NCI-H1105 (cell line): Measurements from ENCODE around the gene FAM184B.

ENCODE experiments used
- DNase-seq: peaks from one replicate; lab custom pipeline; 2025; lab: John Stamatoyannopoulos, UW

FAM184B gene

DNA sequence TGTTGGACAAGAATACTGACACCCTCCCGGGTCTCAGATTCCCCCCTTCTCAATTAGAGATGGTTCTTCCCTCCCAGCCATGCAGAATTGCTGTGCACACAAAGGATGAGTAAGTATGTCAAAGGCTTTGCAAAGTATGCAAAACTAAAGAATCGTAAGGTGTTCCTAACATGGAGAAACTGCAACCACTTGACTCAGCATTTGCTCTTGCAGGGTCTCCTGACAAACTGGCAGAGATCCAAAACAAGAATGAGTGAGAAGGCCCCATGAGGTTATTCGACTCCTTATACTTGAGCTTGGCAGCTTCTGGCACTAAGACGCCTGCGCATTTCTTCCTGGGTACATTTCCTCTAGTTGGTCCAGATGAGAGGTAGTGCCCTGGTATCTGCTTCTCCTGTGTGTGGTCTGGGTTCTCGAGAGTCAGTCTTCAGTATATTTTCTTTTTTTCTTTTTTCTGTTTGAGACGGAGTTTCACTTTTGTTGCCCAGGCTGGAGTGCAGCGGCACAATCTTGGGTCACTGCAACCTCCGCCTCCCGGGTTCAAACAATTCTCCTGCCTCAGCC, 8.2 kb downstream of the FAM184B start:
- DNase-seq: no peak

DNA sequence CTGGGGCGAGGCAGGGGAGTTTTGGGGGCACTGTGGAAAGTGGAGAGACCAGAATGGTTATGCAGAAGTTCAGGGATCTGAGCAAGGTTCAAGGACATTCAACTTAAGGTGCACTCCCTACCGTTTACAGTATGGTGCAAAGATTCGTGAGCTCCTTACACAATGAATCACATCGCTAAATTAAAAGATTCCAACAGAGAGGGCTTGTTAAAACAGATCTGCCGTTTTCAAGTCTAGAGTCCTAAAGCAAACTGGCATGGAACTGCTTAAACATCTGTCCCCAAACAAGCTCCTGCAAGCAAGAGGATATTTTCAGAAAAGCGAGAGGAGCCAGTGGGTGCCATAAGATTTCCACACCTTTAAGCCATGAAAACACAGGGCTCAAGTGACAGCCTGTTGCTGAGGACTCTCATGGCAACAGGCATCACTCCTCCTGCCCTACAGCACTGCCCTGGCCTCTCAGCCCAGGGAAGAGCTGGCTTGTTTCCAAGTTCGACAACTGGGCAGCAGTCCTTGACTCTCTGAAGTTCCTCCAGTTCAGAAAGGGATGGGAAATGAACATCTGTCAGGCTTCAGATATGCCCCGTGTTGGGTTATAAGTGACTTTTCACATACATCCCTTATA, 10.0 kb downstream of the FAM184B start:
- DNase-seq: no peak

DNA sequence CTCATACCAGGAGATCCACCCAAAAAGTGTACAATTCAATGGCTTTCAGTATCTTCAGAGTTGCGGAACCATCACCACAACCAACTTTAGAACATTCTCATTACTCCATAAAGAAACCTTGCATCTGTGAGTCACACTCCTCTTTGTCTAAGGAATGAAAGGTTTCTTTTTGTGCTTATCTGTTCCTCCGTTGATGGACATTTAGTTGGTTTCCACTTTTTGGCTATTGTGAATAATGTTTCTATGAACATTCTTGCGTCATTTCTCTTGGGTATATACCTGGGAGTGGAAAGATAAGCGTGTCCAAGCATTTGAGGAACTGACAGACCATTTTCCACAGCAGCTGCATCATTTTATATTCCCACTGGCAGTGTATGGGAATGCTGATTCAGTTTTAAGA, 10.6 kb downstream of the FAM184B start:
- DNase-seq: no peak

DNA sequence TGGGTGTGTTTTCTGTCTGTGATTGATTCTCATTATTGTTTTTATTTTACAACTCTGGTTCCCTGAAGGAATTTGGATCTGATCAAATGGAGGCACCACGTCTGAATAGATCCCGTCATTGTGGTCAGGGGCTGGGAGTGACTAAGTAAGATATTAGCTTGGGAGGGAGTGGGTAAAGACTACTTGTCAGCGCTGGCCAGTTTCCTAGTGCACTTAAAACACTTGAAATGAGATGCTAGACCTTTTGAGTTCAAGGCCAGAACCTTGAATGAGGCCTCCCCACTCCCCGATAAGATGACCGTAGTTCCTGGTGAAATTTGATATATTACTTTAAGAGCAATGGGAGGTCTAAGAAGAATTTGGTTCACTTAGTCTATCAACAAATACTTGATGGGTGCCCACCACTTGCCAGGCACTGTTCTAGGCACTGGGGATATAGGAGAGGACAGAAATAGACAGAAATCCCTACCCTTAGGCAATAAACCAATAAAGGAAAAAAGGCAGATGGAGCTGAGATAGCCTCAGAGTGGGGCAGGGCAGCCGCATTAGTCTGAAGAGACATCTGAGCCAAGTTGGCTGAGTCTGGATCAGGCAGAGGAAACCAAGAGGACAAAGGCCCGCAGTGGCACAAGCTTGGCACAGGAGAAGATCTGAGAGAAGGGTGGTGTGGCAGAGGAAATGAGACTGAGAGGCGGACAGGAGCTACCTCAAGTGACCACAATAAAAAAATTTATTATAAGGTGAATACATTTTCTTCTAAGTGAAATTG, 11.8 kb downstream of the FAM184B start:
- DNase-seq: no peak

DNA sequence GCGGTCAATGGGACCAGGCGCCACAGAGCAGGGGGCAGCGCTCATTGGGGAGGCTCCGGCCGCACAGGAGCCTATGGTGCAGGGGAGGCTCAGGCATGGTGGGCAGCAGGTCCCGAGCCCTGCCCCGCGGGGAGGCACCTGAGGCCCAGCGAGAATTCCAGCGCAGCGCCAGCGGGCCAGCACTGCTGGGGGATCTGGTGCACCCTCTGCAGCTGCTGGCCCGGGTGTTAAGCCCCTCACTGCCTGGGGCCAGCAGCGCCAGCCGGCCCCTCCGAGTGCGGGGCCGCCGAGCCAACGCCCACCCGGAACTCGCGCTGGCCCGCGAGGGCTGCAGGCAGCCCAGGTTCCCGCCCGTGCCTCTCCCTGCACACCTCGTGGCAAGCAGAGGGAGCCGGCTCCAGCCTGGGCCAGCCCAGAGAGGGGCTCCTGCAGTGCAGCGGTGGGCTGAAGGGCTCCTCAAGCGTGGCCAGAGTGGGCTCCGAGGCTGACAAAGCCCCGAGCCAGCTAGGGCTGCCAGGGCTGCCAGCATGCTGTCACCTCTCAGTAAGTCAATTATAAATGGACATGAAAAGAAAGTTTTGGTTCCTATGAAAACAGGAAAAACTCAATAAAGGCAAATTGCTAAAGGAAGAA, 14.5 kb downstream of the FAM184B start:
- DNase-seq: no peak

DNA sequence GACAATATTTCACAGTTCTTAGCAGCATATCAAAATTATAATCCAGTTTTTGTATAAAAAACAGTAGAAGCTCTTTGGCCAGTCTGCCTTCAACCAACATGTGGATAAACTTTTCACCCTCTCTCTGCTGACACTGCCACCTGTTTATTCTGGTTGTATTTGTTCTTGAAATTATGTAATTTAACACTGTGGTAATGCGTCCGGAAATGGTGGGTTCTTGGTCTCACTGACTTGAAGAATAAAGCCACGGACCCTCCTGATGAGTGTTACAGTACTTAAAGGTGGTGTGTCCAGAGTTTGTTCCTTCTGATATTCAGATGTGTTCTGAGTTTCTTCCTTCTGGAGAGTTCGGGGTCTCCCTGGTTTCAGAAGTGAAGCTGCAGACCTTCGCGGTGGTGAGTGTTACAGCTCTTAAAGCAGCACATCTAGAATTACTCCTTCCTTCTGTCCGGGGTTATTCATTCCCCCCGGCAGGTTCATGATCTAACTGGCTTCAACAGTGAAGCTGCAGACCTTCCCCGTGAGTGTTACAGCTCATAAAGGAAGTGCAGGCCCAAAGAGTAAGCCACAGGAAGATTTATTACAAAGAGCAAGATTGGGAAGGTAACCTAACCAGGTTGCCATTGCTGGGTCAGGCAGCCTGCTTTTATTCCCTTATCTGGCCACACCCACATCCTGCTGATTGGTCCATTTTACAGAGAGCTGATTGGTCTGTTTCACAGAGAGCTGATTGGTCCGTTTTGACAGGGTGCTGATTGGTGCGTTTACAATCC, 15.7 kb downstream of the FAM184B start:
- no peak for DNase-seq

DNA sequence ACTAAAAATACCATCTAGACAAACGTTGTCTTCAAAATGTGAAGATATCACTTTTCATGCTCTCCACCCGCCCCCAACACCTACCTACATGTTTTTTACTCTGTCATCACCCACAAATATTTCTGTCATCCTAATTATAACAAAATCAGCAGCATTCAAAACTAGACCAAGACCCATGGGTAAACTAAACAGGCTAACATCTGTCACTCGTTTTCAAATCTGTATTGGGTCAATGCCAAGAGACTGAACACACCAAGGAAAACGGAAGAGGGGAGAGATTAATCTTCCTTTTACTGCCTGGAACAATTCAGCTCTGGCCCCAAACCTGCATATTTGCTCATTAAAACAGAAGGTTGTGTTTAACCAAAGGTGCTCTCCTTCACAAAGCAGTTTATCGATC, 17.5 kb downstream of the FAM184B start:
- no peak for DNase-seq

DNA sequence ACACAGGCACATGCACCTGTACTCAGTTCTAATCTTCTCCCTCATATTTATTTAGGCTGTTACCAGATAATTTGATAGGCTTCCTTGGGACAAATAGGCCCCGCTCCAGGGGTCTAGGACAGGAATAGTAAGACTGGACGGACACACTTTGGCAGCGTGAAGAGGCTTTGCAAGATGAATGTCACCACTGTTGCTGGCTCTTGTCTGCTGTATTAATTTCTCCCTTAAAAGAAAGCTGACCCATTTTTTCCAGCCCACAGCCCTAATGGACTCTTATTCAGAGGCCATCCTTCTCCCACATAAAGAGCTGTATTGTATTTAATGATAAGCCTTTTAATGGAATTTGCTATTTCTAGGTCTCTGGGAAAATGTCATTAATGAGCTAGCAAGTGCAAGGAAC, 18.0 kb downstream of the FAM184B start:
- DNase-seq: no peak

DNA sequence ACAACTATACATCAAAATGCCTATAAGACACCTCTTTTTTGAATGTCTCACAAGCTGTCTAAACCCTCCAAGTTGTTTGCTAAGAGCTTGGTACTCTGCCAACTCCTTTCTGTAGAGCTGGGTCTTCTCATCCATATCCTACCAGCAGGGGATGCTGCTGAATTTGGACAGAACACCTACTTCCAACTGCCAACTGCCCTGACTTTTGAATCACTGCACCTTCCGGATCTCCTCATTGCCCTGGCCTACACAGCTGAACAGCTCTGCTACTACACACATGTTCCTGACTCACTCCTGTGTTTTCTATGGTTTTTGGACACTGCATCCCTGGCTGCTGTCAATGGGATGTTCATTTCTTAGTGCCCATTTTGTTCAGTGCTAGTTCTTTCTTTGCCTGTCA, 18.7 kb downstream of the FAM184B start:
- DNase-seq: no peak

DNA sequence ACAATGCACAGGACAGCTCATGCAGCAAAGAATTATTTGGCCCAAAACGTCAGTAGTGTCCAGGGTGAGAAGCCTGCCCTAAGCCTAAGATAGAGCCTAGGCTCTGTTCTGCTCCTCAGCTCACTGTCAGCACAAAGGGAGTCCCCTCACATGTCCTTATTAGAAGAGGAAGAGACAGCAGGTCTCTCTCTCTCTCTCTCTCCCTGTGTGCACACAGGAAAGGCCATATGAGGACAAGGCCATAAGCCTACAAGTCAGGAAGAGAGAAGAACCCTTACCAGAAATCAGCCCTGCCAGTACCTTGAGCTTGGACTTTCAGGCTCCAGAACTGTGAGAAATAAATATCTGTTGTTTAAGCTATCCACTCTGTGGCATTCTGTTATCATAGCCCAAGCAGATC, 20.4 kb downstream of the FAM184B start:
- DNase-seq: no peak

DNA sequence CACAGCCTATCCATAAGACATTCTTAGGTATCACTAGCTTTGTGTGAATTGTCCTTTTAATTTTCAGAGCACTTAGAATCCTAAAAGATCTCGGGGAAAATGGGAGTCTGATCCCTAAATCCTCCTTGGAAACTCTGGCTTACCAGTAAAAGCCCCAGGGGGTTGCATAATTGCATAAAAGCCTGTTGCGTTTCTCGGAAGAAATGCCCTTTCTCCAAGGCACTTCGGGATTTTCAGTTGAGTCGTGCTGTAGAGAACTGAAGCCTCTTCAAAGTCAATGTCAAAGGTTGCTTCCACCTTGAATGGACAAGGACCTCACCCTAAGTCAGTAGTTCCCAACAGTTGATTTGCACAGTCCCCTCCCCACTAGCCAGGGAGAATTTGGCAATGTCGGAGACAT, 20.8 kb downstream of the FAM184B start:
- DNase-seq: no peak

DNA sequence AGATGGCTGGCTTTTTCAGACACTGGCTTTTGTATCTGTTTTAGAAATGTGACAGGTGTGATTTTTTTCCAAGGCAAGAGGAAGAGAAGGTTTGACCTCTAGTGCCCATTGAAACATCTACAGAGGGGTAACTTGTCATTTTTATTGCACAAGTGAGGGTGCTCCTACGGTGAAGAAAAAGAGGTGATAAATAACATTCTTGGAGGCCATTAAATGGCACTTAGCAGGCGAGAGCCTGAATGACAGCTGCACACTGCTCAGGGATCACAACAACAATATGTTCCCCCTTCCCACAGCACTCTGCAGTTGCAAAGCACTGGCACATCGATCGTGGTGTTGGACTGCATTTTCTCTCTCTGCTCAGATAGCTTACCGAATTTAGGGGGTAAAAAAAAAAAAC, 22.9 kb downstream of the FAM184B start:
- DNase-seq: peak; percentile 34

DNA sequence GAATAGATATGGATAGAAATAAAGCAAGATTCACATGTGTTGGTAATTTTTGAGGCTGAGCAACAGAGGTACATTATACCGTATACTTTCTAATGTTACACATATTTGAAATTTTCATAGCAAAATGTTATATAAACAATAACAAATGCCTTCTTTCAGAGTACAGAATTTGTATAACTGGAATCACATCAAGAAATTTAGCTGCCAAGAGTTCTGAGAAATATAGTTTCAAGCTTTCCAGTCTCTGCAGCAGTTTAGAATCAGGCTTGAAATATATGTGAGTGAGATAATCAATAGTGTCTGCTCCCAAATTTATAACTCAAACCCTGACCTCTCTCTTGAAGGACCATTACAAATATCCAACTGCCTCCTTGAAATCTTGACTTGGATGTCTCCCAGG, 23.8 kb downstream of the FAM184B start:
- DNase-seq: no peak

DNA sequence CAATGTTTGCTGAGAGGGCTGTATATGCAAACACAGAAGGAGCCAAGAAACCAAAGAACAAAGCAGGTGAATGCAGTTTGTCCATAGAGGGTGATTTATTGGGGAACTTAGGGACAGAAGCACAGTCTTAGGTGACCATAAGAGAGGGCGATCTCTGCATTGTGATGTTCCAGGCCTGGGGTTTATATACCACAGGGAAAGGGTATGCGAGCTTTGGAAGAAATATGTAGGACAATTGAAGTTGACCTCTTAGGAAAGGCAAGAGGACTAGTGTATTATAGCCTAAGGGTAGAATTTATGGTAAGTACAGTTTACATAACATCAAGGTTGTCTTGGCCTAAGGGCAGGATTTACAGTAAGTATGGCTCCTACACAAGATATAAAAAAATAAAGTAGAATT, 27.8 kb downstream of the FAM184B start:
- no peak for DNase-seq

DNA sequence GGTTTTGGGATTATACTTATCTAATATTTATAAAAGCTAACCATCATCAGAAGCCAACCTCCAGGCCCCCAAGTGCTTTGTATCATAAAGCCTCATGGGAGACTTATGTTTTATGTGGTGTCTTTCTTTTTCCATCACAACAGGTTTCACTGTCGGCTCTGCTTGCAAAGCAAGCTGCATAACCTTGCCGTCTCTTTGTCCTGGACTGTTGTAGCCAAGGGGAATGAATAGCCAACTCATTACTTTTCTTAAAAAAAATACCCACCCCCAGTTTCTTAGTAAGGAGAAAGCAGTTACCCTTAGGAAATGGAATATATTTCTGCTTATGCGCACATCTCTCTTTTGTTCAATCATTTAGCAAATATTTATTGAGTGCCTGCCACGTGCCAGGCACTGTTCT, 40.7 kb downstream of the FAM184B start:
- DNase-seq: no peak

DNA sequence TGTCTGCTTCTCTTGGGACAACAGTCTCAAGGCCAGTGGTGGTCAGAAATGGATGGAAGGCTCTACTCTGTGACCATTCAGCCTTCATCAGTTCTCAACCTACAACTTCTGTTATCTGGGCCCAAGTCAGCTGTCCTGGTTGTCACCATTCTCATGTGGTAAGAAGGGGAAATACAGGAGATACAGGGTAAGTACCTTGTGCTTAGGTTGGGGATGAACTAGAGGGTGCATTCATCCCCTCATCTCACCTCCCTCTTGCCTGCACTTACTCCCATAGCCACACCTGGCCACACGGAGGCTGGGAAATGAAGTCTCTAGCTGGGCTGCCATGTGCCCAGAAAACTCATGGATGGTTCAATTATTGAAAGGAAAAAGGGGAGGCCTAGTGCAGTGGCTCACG, 44.9 kb downstream of the FAM184B start:
- no peak for DNase-seq

DNA sequence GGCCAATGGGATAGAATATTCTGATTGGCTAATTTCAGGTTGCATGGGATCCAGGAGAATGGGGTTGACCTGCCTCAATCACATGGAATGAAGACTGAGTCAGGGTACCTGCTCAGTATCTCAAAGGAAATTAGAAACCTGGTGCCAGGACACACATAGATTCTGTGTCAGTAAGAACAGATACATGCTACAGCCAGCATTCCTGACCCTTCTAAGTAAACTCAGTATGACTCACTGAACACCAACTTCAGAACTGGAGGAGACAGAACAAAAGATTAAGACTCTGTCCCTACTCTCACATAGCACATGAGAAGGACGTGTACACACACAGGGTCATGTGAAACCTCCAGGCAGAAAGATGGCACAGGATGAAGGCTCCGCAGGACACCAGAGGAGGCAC, 54.5 kb downstream of the FAM184B start:
- DNase-seq: no peak

DNA sequence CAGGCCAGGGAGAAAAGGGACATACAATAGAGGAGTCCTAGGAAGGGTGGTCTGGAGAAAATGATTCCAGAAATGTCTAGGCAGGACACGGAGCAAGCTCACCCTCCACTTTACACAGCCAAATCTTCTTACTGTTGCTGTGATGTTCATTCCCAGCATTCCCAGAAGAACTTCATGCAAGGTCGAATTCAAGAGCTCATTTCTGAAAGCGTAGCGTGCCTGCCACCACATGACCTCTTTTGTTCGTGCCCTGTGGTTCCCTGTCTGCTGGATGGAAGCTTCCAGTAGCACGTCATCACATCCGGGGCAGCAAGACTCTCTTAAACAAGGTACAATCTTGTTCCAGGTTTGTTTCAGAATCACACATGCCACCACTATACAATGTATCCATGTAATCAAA, 57.8 kb downstream of the FAM184B start:
- no peak for DNase-seq

DNA sequence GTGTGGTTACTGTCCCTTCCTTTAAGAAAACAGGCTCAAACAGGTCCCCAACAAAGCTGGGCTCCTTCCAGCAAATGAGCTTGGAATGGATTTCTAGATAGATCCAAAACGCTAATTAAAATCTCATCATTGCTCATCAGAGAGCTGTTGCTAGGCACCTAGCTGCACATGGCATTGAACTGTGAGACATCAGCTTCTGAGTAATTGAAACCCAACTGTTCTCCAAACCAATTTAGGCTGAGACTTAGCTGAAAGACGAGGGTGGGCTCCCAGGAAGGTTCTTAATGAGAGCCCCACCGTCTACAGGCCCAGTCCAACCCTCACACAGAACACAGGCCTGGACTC, 59.1 kb downstream of the FAM184B start:
- DNase-seq: no peak

DNA sequence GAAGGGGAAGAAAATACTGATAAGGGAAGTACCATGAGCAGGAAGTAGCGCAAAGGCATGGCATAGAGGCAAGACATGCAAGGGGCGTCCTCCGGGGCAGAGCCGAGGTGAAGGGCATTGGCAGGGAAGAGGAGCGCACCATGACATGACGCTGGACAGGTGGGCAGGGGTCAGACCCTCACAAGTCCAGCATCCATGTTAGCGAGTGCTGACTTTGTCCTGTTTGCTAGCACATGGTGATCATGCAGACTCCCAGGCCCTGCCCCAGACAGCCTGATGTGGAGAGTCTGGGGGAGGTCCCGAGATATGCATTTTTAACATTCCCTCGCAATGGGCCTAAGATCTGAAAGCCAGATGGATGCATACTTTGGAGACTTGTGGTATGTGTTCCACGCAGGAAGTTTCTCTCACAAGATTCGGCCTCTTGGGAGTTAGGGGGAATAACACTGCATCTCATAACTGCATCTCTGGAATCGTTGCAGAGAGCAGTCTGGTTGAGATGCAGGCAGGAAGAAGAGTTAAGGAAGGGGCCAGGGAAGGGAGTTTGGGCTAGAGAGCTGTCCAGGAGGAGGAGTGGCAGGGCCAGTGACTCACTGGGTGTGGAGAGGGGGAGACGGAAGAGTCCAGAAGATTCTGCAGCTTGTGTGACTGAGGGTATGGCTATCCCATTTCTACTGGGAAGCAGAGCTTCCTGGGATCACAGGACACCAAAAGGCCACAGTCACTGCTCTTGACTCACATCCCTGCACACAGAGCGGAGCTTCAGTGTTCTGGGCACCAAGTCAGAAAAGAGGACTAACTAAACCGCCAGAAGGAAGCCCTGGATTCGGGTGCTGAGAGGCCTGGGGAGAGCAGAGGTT, 59.7 kb downstream of the FAM184B start:
- no peak for DNase-seq

DNA sequence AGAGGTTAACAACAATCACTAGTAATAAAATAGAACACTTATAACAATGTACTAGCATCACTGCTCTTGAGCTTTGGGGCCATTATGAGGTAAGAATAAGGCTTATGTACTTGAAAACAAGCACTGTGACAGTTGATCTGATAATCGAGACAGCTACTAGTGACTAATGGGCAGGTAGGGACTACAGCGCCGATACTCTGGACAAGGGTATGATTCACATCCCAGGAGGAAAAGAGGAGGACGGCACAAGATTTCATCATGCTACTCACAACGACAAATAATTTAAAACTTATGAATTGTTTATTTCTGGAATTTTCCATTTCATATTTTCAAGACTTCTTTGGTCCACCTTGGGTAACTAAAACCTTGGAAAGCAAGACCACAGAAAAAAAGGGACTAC, 62.3 kb downstream of the FAM184B start:
- no peak for DNase-seq

DNA sequence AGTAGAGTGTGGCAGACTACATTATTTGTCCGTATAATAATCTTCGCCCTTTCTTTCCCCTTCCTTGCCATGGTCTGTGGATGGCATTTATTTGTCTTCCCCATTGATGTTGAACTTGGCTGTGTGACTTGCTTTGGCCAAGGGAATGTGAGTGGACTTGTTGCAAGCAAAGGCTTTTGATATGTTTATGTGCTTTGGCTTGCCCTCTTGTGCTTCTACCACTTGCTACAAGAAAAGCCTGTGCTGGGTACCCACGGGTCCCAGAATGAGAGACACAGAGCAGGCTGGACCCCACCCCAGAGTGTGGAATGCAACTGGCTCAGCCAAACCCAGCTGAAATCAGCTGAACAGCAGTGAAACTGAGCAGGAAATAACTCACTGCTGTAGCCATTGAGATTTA, 63.0 kb downstream of the FAM184B start:
- DNase-seq: no peak
